ENCODE results near the gene NAA35. TPM values are rescaled to one million over a fixed set of nuclear protein-coding genes. Genes with fewer than 3 reads are reported as not detected.

The NAA35 gene
- total RNA-seq, 2 experiments from 2014 or later, result 25.5 to 26.3 TPM

DNA sequence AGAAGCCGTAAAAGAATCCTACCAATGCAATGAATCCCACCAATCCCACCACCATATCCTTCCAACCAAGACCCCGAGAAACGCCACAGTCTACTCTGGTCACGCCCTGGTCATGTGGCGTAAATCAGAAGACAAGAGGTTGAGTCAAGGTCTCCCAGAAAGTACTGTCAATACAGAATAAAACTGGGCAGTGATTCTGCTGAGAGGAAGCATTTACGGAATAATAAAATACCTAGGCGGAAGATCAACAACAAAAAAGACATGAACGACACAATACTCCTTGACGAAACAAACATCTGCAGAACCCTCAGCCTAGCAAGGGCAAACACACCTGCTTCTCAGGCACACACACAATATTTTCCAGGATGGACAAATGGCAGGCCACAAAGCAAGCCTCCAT lies 95.6 kb downstream of the NAA35 start:
- intact Hi-C loops (cut with micrococcal nuclease), result no loop called here
- TF ChIP-seq, protein P1, sequence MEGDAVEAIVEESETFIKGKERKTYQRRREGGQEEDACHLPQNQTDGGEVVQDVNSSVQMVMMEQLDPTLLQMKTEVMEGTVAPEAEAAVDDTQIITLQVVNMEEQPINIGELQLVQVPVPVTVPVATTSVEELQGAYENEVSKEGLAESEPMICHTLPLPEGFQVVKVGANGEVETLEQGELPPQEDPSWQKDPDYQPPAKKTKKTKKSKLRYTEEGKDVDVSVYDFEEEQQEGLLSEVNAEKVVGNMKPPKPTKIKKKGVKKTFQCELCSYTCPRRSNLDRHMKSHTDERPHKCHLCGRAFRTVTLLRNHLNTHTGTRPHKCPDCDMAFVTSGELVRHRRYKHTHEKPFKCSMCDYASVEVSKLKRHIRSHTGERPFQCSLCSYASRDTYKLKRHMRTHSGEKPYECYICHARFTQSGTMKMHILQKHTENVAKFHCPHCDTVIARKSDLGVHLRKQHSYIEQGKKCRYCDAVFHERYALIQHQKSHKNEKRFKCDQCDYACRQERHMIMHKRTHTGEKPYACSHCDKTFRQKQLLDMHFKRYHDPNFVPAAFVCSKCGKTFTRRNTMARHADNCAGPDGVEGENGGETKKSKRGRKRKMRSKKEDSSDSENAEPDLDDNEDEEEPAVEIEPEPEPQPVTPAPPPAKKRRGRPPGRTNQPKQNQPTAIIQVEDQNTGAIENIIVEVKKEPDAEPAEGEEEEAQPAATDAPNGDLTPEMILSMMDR (IDR thresholded peaks at IDR 0.05), result no peak
- H3K9me3 Mint-ChIP-seq, result no peaks in the 10 kb centered on the region
- CTCF ChIA-PET, result no interaction called here
- POLR2A ChIA-PET, result no interaction called here
- H3K4me1 Mint-ChIP-seq (ENCODE audit: low read depth), result no peaks in the 10 kb centered on the region
- peaks cover 2% of the 10 kb centered on the region for H3K27me3 Mint-ChIP-seq
- no peak for ATAC-seq
- no peak overlapping the region for H3K4me3 Mint-ChIP-seq
- H3K36me3 Mint-ChIP-seq (ENCODE audit: low read depth), result no peaks in the 10 kb centered on the region
- no peak for DNase-seq
- no peak overlapping the region for H3K27ac Mint-ChIP-seq

- Mint-ChIP-seq H3K36me3 (ENCODE audit: low read depth) (no peaks in the 10 kb centered on the region), H3K27ac (no peak overlapping the region), H3K9me3 (no peaks in the 10 kb centered on the region), H3K4me3 (no peak overlapping the region), H3K27me3 (peaks cover 2% of the 10 kb centered on the region), H3K4me1 (ENCODE audit: low read depth) (no peaks in the 10 kb centered on the region)
- TF ChIP-seq, protein P1 (IDR thresholded peaks at IDR 0.05), result no peak
- DNase-seq (no peak), ATAC-seq (no peak)
- ChIA-PET CTCF (no interaction called here), POLR2A (no interaction called here)
- intact Hi-C loops (cut with micrococcal nuclease), result loop anchor here (10.0 kb wide), 1 partner anchor 55 kb away; no protein-coding TSS in a partner anchor
Observed at GRCh38 chr9:86039991-86040860, 99.3 kb downstream of the NAA35 start.

DNA sequence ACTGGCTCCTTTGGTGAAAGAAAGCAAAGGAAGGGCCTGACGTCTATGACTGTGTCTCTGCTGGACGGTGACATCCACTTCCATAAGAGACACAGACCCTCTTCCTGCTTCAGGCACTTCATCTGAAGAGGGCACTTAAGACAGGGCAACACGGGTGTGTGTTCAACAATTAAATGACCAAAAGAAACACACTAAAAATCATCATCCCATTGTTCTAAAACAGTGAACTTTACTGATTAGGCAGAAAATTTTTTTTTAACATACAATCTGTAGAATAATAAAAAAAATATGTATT lies 99.9 kb downstream of the NAA35 start:
- H3K27ac Mint-ChIP-seq, result no peak overlapping the region
- peaks cover 2% of the 10 kb centered on the region for H3K27me3 Mint-ChIP-seq
- TF ChIP-seq, protein P1 (IDR thresholded peaks at IDR 0.05), result no peak
- intact Hi-C loops (cut with micrococcal nuclease), result loop anchor here (10.0 kb wide), 1 partner anchor 56 kb away; no protein-coding TSS in a partner anchor
- no peak overlapping the region for H3K4me3 Mint-ChIP-seq
- no peak for DNase-seq
- no peaks in the 10 kb centered on the region for H3K9me3 Mint-ChIP-seq
- H3K36me3 Mint-ChIP-seq (ENCODE audit: low read depth), result no peaks in the 10 kb centered on the region
- no peak for ATAC-seq
- no peaks in the 10 kb centered on the region for H3K4me1 Mint-ChIP-seq (ENCODE audit: low read depth)
- ChIA-PET POLR2A (no interaction called here), CTCF (no interaction called here)

GRCh38 chr9:86041311-86041741 lies 100.4 kb downstream of the NAA35 start:
- Mint-ChIP-seq H3K27me3 (peaks cover 2% of the 10 kb centered on the region), H3K9me3 (no peaks in the 10 kb centered on the region), H3K27ac (no peak overlapping the region), H3K4me3 (no peak overlapping the region), H3K4me1 (ENCODE audit: low read depth) (no peaks in the 10 kb centered on the region), H3K36me3 (ENCODE audit: low read depth) (no peaks in the 10 kb centered on the region)
- CTCF ChIA-PET, result no interaction called here
- TF ChIP-seq, protein P1 (IDR thresholded peaks at IDR 0.05), result no peak
- intact Hi-C loops (cut with micrococcal nuclease), result loop anchor here (10.0 kb wide), 1 partner anchor 57 kb away; no protein-coding TSS in a partner anchor
- ATAC-seq (no peak), DNase-seq (no peak)
- POLR2A ChIA-PET, result no interaction called here

DNA sequence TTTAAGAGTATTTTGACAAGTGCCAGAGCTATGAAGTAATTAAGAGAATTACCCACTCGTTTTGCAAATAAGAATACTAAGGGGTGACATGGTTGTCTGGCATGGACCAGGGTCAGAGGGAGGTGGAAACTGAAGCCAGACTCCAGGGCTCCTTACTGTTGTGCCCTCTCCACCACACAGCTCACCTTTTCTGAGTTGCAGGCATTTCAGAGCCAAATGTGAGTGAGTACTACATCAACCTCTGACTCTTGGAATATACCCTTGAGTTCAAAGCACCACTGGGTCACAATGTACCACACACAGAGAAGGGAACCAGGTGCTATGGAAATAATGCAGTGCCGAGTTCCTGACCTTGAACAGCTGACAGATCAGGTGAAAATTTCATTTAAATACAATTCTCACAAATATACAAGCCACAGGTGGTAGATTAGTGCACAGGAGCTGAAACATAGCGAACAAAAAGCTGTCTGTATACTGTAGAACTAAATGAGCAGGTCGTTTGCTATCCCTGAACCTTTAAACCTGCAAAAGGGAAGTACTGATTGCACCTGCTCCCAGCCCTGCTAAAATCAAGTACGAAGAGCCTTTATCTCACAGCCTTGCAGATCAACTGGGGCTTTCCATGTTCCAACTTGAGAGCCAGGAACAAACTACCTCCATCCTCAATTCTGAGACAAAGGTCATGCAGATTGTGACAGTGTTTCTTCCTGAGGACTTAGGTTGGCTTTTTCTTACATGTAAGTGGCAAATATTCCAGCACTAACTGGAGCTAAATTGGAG lies 101.4 kb downstream of the NAA35 start:
- peaks cover 2% of the 10 kb centered on the region for H3K27me3 Mint-ChIP-seq
- H3K9me3 Mint-ChIP-seq, result no peaks in the 10 kb centered on the region
- no peaks in the 10 kb centered on the region for H3K4me1 Mint-ChIP-seq (ENCODE audit: low read depth)
- no peak overlapping the region for H3K4me3 Mint-ChIP-seq
- H3K27ac Mint-ChIP-seq, result no peak overlapping the region
- DNase-seq (no peak), ATAC-seq (no peak)
- intact Hi-C loops (cut with micrococcal nuclease), result loop anchor here (10.0 kb wide), 1 partner anchor 58 kb away; no protein-coding TSS in a partner anchor
- TF ChIP-seq, protein P1 (IDR thresholded peaks at IDR 0.05), result no peak
- POLR2A ChIA-PET, result no interaction called here
- no peaks in the 10 kb centered on the region for H3K36me3 Mint-ChIP-seq (ENCODE audit: low read depth)
- CTCF ChIA-PET, result no interaction called here

All from activated CD8-positive, alpha-beta T cell treated with anti-CD3 and anti-CD28 coated beads for 36 hours (primary cell).